NCI-H128 (cell line): Measurements from ENCODE around the gene CYBA.

ENCODE experiments used
- DNase-seq: peaks from one replicate; lab custom pipeline; 2025; ENCODE audit not compliant: unreplicated experiment; lab: John Stamatoyannopoulos, UW

Gene CYBA

DNA sequence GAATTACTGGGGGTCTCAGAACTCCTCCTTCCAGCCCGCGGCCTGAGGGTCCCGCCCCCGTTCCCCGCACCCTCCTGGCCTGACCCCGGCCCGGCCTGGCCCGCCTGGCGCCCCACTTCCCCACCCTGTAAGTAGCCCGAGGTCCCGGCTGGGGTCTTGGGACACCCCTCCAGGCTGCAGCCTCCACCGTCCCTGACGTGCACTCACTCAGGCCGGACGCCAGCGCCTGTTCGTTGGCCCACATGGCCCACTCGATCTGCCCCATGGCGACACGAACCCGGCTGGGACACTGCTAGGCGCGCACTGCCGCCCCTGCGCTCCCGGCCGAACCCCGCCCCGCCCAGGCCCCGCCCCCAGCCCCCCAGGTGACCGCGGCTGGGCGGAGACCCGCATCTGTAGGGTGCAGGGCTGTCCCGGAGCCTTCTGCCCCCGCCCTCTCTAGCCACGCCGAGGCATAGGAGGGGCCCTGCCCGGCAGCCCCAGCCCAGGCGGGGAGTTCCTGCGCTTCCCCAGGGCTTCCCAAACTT is at the start of gene CYBA:
CYBA (minus strand) TSS at position 305 of the 527 bp plus-strand sequence; CDS start at position 265, 40 bp downstream.
- no peak for DNase-seq

DNA sequence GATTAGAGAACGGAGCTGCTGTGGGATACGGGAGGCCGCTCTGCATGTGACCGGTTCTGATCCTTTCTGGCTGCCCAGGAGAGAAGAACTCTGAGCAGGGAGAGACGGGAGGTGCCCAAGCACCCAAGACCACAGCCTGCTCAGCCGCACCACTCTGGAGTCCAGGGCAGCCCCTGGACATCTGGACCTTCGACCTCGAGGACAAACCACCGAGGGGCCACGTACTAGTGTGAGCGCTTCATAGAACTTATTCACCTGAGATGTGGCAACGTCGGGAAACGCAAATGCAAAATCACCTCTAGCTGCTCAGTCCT is 49.4 kb upstream of the CYBA start:
- no peak for DNase-seq

DNA sequence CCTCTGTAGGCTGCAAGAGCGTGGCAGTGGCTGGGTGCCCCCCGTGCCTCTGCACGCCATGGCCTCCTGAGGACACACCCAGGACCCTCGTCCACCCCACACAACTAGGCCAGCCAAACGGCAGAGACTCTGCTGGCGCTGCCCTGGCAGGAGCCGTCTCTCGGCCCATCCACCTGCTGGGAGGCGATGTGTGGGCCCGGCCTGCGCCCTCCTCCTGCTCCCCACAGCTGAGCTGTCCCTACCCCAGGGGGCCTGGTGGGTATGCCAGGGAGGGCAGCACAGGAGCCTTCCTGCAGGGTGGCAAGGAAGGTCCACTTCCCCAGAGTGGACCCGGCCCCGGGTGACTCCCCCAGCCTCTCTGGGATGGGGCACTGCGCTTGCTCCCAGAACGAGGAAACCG is 48.3 kb upstream of the CYBA start:
- DNase-seq: no peak

DNA sequence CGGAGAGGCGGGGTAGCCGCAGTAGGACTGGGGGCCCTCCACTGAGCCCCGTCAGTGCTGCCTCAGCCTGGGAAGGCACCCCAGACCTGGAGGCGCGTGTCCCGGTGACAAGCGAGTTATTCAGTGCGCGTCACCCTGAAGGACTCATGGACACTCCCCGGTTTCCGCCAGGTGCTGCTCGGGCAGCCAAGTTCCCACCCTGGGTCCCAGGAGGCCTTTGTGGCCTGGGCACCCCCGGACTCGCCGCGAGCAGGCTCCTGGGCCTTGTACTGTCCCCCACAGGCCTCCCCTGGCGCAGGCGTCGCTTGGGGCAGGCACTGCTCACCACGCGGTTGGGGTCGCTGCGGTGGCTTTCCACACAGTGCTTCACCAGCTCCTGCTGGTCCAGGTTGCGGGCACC is 47.8 kb upstream of the CYBA start:
- DNase-seq: no peak

DNA sequence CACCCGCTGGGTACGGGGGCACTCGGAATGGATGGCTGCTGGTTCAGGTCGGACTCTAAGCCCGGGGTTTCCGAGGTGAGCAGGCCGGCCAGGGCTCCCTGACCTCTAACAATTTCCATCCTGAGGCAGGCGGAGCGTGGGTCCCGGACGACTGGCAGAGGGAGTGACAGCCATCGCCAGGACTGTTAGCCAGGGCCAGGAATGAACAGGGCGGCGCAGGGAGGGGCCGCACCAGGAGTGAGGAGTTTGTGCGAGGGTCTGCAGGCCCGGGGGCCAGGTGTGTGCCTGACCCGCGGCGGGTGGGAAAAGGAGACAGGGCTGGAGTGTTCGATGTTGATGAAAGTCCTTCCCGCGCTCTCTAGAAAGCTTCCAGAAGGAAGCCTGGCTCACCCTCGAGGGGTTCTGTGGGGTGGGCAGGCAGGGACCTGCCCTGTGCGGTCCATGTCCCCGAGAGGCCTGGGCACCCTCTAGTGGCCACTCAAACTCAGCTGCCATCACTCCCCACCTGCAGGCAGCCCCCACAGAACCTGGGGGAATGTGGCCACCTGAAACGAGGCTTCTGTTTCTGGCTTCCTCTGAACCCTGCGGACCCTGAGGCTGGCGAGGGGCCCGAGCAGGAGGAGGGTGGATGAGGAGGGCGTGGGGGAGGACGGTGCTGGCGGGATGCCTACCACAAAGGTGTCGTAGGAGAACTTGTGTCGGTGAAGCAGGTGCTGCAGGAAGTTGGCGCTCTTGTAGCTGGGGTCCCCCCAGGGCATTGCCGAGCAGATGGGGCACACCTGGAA is 47.2 kb upstream of the CYBA start:
- DNase-seq: no peak

DNA sequence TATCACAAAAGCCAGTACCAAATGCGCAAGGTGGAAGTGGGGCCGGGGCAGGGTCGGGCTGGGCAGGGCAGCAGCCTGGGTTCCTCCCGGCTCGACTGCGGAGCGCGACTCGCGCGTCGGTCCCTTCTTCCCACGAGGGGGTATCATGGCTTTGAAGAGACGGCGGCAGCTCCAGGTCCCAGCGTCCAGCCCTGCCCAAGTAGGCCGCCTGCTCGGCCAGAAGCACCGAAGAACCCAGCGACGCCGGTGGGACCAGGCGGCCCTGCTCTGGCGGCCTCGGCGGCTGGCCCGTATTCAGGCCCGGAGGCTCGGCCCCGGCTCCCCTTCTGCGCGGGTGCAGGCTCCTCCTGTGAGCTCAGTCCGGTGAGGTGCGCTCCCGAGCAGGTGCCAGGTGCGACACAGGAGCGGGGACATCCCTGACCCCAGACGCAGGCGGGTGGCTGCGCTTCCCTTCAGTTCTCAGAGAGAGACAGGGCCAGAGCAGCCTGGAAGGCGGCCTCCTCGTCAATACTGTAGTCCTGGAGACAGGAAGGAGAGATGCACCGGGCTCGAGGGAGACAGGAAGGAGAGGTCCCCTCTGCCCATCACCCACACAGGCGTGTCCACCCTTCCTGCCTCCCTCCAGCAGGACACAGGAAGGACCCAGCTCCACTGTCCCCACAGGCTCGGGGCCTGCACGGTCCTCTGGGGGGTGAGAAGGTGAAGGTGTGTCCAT is 46.4 kb upstream of the CYBA start:
- no peak for DNase-seq

DNA sequence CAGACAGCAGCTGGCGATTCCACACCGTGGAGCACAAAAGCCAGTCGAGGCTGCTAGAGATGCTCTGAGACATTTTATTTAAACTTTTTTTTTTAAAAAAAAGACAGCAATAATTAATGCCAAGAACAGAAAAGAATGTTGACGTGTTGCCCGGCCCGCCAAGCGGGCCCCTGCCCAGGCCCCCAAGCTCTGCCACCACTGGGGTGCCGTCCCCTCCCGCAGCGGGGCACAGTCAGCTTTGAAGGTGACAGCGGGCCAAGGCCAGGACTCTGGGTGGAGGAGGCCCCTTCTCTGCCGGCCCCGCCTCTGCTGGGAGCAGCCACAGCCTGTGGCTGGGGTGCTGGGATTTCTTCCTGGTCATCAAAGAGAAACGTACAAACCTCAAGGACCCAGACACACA is 45.6 kb upstream of the CYBA start:
- DNase-seq: no peak

DNA sequence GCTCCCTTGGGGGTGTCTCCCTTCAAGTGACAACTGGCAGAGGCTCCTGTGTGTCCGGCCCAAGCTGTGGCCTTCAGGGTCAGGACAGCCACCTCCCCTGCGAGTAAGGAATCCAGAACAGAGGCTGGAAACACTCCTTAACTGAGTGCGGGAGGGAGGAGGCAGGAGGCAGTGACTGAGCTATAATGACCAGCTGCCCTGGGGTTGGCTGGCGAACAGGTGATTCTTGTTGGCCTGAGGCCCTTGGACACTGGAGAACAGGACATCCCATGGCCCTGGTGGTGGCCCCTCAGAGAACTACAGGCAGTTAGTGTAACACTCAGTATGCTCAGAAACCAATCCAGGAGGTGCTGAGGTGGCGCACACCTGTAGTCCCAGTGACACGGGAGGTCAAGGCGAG is 44.9 kb upstream of the CYBA start:
- no peak for DNase-seq

DNA sequence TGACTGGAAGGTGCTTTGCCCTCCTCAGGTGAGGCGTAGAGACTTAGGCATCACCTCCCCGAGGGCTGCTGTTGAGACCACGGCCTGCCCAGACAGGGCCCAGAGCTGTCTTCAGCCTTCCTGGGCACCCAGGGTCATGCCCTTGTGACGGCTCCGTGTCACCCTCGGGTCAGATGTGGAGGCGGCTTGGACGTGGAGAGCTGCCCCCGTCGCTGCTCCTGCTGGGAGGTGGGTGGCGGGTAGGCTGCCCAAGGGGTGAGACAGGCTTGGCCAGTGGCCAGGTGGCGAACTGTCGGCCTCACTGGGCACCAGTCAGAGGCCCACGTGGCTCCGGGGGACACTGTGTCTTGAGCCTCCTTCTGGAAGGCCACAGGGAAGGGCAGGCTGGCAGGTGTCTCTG is 44.4 kb upstream of the CYBA start:
- no peak for DNase-seq

DNA sequence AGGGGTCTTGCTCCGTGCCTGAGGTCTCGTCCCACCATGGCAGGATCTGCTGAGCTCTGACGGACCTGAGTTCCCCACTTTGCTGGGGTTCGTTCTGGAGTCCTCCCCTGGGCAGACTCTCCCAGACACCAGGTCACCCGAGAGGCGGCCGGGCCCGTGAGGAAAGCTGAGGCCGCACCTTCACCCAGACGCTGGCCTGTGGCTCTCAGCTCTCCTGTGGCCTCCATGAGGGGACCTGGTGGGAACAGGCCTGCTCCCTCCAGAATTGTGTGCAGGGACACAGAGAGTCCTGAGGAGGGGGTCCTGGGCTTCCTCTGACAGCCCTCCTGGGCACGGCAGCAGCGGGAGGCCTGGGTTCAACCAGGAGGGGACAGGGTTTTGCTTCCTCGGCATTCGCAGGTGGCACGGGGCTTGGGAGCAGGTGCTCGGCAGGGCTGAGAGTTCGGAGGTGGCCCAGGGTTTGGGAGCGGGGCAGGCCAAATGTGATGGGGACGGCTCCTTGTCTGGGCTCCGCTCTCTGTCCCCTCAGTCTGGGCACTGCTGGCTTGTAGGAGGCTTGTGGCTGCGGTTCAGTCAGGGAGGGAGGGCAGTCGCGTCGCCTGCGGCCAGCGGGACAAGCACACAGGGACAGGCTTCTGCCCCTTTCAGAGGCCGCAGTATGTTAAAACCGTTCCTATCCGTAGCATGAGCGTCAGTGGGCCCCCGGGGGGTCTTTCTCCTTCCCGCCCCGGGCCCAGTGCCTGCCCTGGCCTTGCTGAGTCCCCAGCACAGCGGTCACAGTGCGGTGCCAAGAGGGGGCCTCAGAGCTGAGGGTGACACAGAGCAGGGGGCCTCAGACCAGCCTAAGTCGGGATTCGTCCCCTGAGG is 43.6 kb upstream of the CYBA start:
- no peak for DNase-seq

DNA sequence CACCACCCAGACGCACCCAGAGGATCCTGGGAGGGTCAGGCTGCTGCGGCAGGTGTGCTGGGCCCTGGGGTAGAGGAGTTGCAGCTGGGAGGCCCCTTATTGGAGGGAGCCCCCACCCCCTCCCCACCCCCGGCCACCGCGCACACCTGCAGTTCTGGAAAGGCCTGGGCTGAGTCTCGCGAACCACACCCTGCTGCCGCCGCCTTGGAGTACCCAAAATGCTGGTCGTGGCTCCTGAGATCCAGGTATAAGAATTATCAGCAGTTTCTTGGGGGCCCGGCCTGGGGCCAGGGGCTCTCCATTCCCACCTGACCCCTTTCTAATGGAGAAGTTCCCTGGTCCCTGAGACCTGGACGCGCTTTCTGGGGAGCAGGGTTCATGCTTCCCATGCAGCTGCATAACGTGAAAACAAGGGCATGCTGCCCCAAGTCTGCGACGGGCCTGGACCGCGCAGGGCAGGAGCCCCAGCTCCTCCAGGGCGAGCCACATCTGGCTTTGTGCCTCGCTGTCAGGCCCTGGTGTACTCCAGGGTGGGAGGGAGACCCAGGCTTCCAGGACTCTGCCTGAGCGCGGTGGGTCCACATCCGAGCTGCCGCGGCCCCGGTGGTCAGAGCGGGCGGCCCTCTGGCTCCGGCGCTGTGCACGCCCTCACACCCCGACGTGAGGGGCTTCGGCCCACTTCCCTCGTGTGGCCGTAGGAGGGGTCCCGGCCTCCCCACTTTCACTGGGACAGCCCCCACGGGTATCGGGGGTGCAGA is 42.7 kb upstream of the CYBA start:
- DNase-seq: no peak

DNA sequence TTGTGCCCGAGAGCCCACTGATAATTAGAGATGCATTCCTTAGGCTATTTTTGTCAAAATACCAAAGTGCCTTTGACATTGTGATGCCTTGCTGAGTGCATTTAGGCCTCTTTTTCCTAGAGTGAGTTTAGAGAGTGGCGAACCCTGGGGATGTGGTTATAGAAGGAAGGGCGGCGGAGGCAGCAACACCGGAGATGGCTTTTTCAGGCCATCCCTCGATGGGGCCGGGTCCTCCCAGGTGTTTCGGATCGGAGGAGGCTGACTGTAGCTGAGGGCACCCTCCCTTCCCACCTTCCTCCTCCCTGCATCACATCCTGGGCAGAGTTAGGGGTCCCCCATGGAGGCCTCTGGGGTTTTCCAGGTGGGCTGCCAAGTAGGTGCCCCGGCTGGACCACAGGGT is 42.0 kb upstream of the CYBA start:
- DNase-seq: no peak

DNA sequence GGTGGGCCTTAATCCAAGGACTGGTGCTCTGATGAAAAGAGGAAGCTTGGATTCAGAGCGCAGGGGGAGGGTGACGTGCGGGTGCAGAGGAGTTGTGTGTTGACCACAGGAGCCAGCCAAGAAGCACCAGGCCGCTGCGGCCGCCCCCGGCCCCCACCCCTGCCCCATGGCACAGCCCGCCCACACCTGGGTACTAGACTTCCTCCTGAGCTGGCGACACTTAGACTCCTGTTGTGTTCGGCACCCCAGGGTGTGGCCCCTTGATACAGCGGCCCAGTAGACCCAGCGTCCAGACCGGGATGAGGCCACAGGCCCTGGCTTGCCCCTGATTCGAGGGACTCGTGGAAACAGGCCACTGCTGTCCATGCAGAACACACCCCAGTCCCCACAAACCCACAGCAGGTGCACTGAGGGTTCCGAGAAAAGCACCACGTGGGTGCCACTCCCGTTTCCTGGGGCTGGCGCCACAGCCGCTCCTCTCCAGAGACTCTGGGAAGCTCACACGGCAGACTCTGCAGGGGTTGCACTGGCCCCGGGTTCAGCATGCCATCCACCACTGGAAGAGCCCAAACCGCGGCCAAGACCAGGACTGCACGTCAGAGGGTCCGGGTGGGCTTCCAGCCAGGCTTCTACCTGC is 41.2 kb upstream of the CYBA start:
- DNase-seq: no peak

DNA sequence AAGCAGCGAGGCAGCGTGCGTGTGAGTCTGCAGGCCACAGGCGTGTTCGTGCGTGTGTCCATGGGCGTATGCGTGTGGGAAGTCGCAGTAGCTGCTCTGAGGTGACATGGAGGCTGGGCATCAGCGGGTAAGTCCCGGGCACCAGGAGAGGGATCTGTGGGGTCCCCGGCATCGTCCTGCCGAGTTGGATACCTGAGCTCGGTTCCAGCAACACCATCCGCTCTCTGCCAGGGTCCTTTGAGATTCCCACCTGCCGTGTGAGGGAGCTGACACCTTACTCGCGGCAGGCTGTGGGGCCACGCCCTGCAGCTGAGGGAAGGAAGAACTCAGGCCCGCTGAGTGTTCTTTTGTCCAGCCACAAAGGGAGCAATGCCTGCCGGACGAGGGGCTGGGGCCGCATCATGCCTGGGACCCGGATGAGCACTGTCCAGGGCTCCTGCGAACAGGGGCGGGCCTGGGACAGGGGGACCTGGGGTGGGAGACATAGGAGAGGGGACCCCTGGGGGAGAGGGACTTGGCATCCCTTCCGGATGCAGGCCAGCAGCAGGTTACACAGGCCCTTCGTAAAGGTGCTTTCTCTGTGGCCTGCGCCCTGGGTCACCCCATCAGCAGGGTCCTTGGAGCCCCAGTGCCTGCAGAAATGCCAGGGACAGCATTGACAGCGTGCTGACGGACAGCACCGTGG is 40.4 kb upstream of the CYBA start:
- no peak for DNase-seq

DNA sequence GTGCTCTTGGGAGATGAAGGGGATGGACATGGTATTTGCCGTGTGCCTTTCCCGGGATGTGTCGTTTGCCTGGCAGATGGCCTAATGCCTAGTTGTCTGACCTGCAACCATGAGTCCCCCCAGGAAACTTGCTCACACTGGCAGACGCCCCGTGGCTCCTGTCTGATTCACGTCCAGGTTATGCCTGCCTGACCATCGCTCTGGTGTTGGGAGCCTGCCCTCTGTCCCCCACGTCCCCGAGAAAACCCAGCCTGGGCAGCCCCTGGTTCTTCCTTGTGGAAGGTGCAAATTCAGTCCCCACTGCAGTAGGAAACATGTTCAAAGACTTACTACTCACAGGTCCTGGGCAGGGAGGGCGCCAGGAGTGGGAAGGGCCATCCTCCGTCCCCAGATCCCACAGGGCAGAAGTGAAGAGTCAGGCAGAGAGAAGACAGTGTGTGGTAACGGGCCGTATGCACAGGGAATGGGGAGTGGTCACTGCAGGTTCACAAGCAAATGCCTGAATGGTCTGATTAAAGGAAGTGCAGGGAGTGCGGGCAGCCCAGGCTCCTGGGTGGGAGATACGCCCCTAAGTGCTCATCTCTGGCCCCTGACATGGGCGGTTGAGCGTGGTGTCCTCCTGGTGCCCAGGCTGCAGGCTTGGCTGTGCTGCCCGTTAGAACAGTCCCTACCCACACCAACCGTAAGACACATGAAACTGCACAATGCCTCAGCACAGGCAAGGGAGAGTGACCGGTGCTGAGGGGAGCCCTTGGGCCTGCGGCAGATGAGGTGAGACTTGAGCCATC is 39.7 kb upstream of the CYBA start:
- DNase-seq: no peak

DNA sequence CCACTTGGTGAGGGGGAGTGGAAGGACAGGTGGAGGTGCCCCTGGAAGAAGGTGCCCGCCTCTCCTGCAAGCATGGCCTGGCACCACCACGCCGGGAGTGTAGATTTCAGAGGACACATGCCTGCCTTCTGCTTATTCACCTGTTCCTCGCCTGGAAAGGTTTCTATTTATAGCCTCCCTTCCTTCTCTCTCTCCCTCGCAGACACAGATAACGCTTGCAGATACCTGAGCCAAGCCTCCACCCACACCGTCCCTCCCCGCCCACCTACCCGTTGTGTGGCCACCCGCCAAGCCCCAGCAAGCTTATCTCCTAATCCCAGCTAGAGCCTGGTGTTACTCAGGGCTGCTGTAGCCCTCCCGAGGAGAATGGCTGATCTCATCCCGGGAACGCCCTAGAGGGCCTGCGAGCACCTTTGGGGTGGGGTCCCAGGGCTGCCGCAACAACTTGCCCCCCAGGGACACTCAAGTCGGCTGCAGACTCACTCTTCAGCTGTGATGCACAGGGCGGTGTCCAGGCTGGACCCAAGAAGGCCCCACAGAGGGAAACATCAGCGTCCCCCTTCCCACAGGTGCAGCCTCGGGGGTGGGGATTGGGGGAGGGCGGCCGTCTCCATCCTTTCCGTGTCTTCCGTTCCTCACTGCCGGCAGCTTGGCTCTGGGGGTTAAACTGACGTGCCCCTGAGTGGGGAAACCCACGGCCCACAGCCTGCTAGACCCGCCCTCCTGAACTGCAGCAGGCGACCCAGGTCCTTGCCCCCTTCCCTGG is 37.3 kb upstream of the CYBA start:
- DNase-seq: no peak

DNA sequence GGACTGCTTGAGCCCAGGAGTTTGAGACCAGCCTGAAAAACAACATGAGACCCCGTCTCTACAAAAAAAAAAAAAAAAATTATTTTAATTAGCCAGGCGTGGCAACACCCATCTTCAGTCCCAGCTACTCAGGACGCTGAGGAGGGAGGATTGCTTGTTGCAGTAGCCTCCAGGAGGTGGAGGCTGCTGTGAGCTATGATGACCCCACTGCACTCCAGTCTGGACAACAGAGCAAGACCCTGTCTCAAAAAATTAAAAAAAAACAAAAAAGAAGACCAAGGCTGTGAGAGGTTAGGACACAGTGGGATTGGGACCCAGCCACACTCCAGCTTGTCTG is 36.8 kb upstream of the CYBA start:
- no peak for DNase-seq

DNA sequence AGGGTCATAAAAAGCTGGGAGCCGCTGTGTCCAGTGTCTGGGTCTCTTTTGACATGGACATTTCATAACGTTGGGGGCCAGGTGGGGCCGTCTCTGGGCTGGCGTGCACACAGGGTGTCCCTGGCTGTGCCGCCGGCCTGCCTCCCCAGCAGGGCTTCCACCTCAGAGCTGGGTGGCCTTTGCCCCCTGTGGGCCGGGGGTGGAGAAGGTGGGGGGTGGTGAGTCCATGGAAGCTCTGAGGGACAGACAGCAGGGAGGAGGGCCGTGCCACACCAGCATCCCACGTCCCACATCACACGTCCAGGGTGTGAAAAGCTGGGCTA is 36.4 kb upstream of the CYBA start:
- no peak for DNase-seq
